Activated CD4-positive, alpha-beta T cell treated with anti-CD3 and anti-CD28 coated beads for 48 hours (primary cell): ENCODE results near the gene PSMB3.
"Not testable (repeated sequence)": the region's sequence is repeated elsewhere in the genome, so short reads cannot be mapped to it uniquely, and the experiment has no call there.

ENCODE experiments used
- DNase-seq: peaks from one replicate; pipeline ENCODE4 v3.0.0-alpha.2; 2020

The PSMB3 gene

GRCh38 chr17:38716368-38717005 is 36.1 kb upstream of the PSMB3 start:
- no peak for DNase-seq

DNA sequence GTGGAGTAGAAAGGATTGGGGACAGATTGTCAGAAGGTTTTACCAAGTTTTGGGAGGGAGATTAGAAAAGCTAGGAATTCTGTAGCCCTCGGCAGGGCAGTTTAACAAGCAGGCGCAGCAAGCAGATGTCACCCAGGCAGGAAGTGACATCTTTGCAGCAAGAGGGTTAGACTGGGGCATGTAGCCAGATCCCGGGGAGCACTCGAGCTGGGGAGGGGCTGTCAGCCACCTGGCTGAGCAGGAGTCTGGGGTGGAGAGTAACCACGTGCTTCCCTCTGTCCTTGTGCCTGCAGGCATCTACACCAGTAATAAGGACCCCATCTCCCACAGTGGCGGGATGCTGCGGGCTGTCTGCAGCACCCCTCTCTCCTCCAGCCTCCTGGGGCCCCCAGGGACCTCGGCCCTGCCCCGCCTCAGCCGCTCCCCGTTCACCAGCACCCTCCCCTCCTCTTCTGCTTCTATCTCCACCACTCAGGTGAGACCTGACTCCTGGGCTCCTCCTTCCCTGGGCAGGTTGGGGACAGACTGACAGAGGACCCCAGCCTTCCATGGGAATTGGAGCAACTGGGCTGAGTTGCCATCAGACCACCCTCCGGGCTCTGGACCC is 35.3 kb upstream of the PSMB3 start:
- DNase-seq, result no peak

DNA sequence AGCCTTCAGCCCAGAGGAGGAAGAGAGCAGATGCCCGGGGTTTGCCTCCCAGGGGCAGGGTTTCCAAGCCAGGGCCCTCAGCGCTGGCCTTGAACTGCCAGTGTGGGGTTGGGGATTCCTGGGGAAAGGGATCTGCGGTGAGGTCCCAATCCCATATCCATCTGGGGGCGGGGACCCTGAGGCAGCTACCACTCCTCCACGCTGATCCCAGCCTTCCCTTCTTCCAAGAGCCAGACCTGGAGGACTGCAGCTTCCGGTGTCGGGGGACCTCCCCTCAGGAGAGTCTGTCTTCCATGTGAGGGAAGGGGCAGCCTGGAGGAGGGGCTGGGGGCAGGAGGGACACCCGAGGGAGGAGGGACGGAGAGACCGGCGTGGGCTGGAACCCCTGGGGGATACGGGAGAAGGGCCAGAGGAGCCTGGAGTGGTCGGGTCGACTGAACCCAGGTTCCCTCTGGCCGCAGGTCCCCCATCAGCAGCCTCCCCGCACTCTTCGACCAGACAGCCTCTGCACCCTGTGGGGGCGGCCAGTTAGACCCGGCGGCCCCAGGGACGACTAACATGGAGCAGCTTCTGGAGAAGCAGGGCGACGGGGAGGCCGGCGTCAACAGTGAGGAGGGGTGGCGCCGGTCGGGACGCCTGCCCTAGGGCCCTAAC is 33.1 kb upstream of the PSMB3 start:
- DNase-seq, result no peak

DNA sequence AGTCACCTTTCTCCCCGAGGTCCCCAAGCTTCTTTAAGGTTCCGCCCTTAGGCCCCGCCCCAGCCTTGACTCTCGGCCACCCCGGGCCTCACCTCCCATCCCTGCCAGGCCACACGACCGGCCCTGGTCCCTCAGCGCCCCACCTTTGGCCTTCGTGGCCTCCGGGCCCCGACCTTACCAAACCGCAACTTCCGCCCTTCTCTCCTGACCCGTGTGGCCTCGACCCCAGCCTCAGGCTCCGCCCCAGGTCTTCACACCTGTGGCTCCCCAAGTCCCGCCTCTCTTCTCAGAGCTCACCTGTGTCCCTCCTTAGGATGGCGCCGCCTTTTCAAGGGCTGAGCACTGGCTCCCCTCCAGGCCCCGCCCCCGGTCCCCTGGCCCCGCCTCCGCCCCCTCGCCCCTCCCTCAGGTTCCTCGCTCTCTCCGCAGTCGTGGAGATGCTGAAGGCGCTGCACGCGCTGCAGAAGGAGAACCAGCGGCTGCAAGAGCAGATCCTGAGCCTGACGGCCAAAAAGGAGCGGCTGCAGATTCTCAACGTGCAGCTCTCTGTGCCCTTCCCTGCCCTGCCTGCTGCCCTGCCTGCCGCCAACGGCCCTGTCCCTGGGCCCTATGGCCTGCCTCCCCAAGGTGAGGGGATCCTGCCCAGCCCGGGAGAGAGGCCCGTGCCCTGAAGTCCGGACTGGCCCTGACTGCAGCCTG is 32.4 kb upstream of the PSMB3 start:
- DNase-seq, result no peak

DNA sequence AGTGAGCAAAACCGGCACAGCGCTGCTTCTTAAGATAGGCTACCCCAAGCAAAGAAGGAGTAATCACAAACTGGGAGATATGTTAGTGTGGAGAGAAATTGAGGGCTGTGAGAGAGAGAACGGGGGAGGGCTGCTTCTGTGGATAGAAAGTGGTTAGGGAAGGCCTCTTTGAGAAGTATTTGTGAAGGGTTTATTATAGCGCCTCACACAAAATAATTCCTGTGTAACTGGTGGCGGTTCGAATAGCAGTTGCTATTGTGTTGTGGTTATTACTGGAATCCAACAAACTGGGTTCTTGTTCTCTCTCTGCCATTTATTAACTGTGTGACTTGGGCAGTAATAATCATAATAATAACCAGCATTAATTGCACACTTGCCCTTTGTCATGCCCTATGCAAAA is 31.6 kb upstream of the PSMB3 start:
- DNase-seq, result no peak

DNA sequence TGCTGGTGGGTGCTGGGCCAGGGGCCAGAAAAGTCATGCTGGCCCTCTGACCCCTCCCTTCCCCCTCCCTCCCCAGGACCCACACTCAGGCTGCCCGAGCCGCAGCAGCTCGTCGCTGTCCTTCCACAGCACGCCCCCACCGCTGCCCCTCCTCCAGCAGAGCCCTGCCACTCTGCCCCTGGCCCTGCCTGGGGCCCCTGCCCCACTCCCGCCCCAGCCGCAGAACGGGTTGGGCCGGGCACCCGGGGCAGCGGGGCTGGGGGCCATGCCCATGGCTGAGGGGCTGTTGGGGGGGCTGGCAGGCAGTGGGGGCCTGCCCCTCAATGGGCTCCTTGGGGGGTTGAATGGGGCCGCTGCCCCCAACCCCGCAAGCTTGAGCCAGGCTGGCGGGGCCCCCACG is 30.7 kb upstream of the PSMB3 start:
- no peak for DNase-seq

- no peak for DNase-seq
These were observed 28.1 kb upstream of the PSMB3 start for GRCh38 chr17:38724337-38724988.

DNA sequence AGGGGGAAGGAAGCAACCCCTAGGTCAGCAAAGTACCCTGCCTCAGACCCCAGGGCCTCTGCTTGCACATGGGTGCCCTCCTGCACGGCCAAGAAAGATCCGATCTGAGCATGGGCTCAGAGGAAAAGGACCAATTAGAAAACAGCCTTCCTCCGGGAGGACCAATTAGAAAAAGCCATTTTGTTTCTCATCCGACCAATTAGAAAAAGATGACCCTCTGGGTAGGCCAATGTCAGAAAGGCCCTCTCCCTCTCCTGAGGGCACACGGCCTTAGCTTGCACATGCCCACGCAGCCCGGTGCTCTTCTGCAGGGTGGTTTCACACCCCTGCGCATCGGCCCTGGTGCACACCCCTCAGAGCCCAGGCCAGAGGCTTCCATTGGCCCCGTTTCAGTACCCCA is 27.5 kb upstream of the PSMB3 start:
- no peak for DNase-seq

DNA sequence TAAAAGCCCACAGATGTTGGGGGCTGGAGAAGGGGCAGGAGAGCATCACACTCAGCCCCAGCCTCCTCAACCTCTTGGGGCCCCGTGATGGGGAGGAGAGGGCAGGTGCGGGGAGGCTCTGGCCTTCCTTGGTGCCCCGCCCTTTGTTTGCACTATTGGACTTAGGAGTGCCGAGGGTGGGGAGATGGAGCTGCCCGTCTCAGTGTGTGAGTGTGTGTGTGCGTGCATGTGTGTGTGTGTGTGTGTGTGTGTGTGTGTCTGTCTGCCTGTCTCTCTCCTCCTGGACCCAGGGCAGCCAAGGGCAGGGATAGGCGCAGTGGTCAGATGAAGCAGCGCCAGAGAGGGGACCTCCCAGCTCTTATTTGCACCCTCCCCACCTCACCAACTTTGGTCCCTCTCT is 26.4 kb upstream of the PSMB3 start:
- not testable (repeated sequence) for DNase-seq

- peak; percentile 90 for DNase-seq
These were observed 24.8 kb upstream of the PSMB3 start for GRCh38 chr17:38727736-38728135.

DNA sequence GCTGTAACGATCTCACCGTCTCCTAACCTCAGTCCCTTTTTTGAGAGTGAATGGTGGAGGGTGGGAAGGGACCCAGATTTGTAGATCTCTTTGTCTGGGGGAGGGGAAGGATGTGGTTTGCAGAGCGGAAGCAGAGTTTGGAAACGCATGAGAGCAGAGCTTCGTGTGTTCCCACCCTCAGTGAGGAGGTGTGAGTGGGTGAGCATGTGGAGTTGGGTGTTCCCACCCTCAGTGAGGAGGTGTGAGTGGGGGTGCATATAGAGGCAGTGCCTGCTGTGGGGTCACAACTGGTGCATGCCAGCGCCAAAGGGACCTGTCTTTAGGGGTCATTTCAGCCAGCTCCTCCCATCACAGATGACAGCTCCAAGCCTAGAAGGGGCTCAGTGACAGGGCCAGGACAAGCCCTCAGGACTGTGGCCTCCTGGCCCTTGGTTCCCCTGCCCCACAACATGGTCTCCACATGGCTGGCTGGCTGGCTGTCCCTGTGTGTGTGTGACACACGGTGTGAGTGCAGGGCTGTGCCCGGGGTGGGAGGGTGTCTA is 24.2 kb upstream of the PSMB3 start:
- DNase-seq, result peak; percentile 65

DNA sequence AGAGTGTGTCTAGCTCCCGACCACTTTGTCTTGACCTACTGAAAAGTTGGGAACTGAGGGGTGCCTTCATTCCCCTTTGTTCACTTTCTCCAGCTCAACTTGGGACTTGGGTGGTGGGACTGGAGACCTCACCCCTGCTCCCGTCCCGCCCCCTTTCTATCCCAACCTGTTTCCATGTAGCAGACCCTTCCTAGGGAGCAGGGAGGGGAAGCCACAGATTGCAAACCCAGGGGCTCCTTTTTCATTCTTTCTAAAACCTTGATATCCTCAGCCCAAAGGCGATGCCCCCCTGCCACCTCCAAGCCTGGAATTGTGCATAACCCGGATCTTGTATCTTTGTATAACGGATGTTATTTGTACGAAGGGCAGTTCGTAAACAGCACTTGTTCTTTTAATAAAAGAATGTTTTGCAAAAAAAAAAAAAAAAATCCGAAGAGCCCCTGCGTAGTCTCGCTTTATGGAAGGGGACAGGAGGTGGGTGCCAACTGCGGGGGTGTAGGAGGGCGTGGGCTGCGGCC is 23.1 kb upstream of the PSMB3 start:
- DNase-seq, result no peak

- DNase-seq, result peak; percentile 88
These were observed 22.5 kb upstream of the PSMB3 start, which contains the start of gene CISD3 for GRCh38 chr17:38729886-38730525. CISD3 (plus strand) TSS chr17:38730341; CDS start chr17:38730359, 18 bp downstream.

DNA sequence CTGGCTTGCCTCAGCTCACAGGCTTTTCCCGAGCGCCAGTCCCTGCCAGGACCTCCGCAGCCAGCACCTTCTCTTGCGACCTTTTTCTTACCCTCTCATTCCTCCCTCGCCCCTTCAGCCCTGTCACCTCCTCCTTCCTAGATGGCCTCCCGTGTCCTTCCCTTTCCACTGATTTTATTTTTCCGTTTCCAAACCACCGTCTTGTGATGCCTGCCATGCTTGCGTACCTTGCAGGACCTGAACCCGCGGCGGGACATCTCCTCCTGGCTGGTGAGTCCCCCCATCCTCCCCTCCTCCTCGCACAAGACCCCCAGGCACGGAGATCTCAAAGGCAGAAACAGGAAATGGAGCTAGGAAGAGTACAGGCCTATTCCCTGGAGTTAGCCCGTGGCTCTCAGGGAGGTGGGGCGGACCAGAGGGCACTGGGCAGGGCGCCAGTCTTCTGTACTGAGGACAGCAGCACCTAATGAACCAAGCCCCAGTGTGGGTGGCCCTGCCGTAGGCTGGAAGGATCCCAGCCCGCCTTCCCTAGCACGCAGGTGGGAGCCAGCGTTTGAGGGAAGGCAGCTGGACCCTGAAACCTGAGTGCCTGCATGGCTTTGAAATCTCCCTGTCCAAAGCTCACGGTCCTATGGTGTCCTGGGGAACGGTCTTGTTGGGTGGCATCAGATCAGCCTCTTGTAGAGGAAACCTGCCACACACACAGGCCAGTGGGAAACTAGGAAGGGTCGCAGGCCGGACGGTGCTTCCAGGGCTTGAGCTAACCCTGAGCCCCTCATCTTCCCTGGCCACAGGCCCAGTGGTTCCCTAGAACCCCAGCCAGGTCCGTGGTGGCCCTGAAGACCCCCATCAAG is 21.8 kb upstream of the PSMB3 start:
- DNase-seq, result peak; percentile 39

DNA sequence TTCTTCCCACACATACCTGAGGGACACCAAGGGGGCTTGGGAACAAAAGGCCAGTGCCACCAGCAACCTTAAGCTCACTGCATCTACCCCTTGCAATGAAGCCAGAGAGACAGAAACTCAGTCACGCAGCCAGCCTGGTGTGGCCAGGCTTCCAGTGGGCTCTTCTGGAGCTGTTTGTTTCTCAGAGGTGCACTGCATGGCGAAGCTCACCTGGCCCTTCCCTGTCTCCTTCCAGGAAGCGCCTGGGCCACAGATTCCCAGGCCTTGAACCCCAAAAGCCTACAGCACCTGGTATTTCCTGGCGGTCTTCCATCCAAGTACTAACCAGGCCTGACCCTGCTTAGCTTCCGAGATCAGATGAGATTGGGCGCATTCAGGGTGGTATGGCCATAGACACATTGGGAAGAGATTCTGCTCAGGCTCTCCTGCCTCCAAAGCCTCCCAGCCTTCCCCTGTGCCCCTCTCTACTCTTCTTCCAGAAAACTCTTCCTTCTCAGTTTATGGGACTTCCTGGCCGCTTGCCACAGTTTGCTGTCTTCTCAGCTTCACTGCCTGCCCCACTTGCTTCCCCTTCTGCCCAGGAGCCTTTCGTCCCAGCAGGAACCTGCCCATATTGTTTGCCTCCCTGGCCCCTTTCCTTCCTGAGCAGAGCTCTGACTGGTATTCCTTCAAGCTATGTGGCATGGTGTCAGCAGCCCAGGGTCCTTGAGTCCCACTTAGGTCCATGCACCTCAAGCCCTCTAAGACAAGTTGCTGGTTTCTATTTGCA is 20.8 kb upstream of the PSMB3 start:
- no peak for DNase-seq

DNA sequence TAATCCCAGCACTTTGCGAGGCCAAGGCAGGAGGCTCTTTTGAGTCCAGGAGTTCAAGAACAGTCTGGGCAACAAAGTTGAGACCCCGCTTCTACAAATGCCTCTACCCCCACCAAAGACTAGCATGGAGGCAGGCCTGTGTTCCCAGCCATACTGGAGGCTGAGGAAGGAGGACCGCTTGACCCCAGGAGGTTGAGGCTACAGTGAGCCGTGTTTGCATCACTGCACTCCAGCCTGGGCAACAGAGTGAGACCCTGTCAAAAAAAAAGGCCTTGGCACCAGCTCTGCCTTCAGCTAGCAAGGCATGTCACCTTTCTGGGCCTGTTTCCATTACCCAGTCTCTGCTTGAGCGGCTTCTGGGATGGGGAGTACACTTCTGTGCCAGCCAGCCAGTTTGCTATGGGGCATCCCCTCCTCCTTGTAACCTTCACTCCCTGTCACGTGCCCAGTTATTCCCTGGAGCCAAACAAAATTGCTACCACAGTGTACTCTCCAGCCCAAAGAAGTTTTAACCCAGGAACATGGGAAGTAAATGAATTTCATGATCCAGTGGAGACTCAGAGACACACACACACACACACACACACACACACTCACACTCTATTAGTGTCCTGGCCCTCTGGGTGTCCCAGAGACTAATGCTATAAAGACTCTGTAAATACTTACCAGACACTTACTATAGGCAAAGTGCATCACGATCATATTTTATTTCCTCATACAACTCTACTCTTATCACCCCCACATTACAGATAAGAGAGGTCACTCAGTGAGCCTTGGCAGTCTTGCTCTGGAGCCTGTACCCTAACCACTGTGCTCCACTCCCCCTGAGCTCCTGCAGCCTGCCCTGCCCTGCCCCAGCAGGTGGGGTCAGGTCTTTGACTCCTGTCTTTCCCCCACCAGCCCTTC is 19.9 kb upstream of the PSMB3 start:
- no peak for DNase-seq

GRCh38 chr17:38733282-38733981 is 19.1 kb upstream of the PSMB3 start:
- no peak for DNase-seq
